Endometrial microvascular endothelial cells (primary cell): ENCODE data around the gene LRRFIP1. TPM values are rescaled to one million over a fixed set of nuclear protein-coding genes. Genes with fewer than 3 reads are reported as not detected.

Source experiments
- in situ Hi-C: cut with HindIII; loops from 2 replicates; pipeline ENCODE4 v1.10.0; 2017; ENCODE audit warnings: low sequenced_read_pairs, low pct_unique_long_range_greater_than_20kb; ENCODE audit errors: inconsistent ontology term
- total RNA-seq: library from RNA; depleted of rRNA; stranded (reverse); fragments of >200 nt; gene quantifications from one replicate; pipeline ENCODE4 v1.2.3, GENCODE V29; 2015; ENCODE audit errors: inconsistent ontology term

Gene LRRFIP1
- total RNA-seq, 1 donor from 2014 or later = 119 TPM

GRCh38 chr2:237614151-237614720 is 13.2 kb upstream of the LRRFIP1 start:
- in situ Hi-C loops = no loop called here

GRCh38 chr2:237615631-237616249 is 11.6 kb upstream of the LRRFIP1 start:
- in situ Hi-C loops = no loop called here

GRCh38 chr2:237616373-237616733 is 11.0 kb upstream of the LRRFIP1 start:
- in situ Hi-C loops = no loop called here

- in situ Hi-C loops = no loop called here
These were observed 10.4 kb upstream of the LRRFIP1 start for GRCh38 chr2:237616734-237617586.

GRCh38 chr2:237617587-237617982 is 9.8 kb upstream of the LRRFIP1 start:
- in situ Hi-C loops = no loop called here

GRCh38 chr2:237618449-237618848 is 8.9 kb upstream of the LRRFIP1 start:
- in situ Hi-C loops = no loop called here

- in situ Hi-C loops = no loop called here
These were observed 3.7 kb upstream of the LRRFIP1 start for GRCh38 chr2:237623428-237624403.

GRCh38 chr2:237624565-237624964 is 2.8 kb upstream of the LRRFIP1 start:
- in situ Hi-C loops = no loop called here

- in situ Hi-C loops = no loop called here
These were observed 2.1 kb upstream of the LRRFIP1 start for GRCh38 chr2:237625216-237625705.

GRCh38 chr2:237625777-237626176 is 1.6 kb upstream of the LRRFIP1 start:
- in situ Hi-C loops = no loop called here

- in situ Hi-C loops = no loop called here
These were observed 460 bp upstream of the LRRFIP1 start for GRCh38 chr2:237626813-237627440.

GRCh38 chr2:237628247-237629187 is 1.1 kb downstream of the LRRFIP1 start:
- in situ Hi-C loops = no loop called here

GRCh38 chr2:237629188-237629534 is 1.8 kb downstream of the LRRFIP1 start:
- in situ Hi-C loops = no loop called here

GRCh38 chr2:237629739-237630138 is 2.4 kb downstream of the LRRFIP1 start:
- in situ Hi-C loops = no loop called here

- in situ Hi-C loops = no loop called here
These were observed 3.0 kb downstream of the LRRFIP1 start for GRCh38 chr2:237630216-237631000.

GRCh38 chr2:237631007-237631785 is 3.8 kb downstream of the LRRFIP1 start:
- in situ Hi-C loops = no loop called here
